Osteoblast (primary cell): ENCODE results near the gene EFCAB8. TPM values are rescaled to one million over a fixed set of nuclear protein-coding genes. Genes with fewer than 3 reads are reported as not detected.

Experiments
- DNase-seq: peaks from one replicate; pipeline ENCODE4 v3.0.0; 2011; ENCODE audit warnings: low spot score, mixed read lengths; ENCODE audit not compliant: insufficient read length; ENCODE audit errors: missing footprints
- H2AFZ ChIP-seq: 2 replicates; pipeline ENCODE4 v1.6.0; 2011; ENCODE audit warnings: mild to moderate bottlenecking, low read length
- H3K27ac ChIP-seq: 2 replicates; pipeline ENCODE4 v1.5.1; 2011; ENCODE audit warnings: mild to moderate bottlenecking, low read depth, low read length, moderate library complexity
- H3K27me3 ChIP-seq: 2 replicates; pipeline ENCODE4 v1.6.0; 2012; ENCODE audit warnings: mild to moderate bottlenecking, control low read depth, inconsistent platforms, low read length, moderate library complexity; ENCODE audit not compliant: insufficient read depth
- H3K36me3 ChIP-seq: 2 replicates; pipeline ENCODE4 v1.5.1; 2011; ENCODE audit warnings: mild to moderate bottlenecking, low read length, control low read depth, moderate library complexity; ENCODE audit not compliant: insufficient read depth
- H3K4me1 ChIP-seq: 2 replicates; pipeline ENCODE4 v1.5.1; 2011; ENCODE audit warnings: mild to moderate bottlenecking, low read length, control low read depth, moderate library complexity; ENCODE audit not compliant: insufficient read depth
- H3K4me2 ChIP-seq: 2 replicates; pipeline ENCODE4 v1.6.0; 2011; ENCODE audit warnings: mild to moderate bottlenecking, low read length; ENCODE audit not compliant: insufficient read depth
- H3K4me3 ChIP-seq: fragments of 200-600 bp; sonication (generic); 3 replicates; pipeline ENCODE4 v1.5.1; 2012; ENCODE audit warnings: mild to moderate bottlenecking, low read length, inconsistent platforms; ENCODE audit not compliant: insufficient read depth
- H3K79me2 ChIP-seq: 2 replicates; pipeline ENCODE4 v1.6.0; 2012; ENCODE audit warnings: mild to moderate bottlenecking, low read length, control low read depth, inconsistent platforms; ENCODE audit not compliant: insufficient read depth
- H3K9me3 ChIP-seq: 2 replicates; pipeline ENCODE4 v1.5.1; 2011; ENCODE audit warnings: low read depth, low read length, control low read depth
- H4K20me1 ChIP-seq: 2 replicates; pipeline ENCODE4 v1.6.0; 2012; ENCODE audit warnings: mild to moderate bottlenecking, low read length, control low read depth; ENCODE audit not compliant: insufficient read depth
- CTCF ChIP-seq: IDR thresholded peaks from 2 replicates; pipeline ENCODE4 v1.5.1; 2011; ENCODE audit warnings: mild to moderate bottlenecking, low read depth, low read length, moderate library complexity; ENCODE audit errors: extremely low read depth
- total RNA-seq: library from RNA; depleted of rRNA; stranded (reverse); fragments of >200 nt; gene quantifications from 2 replicates; pipeline ENCODE4 v1.2.3, GENCODE V29; 2012

EFCAB8 gene
- total RNA-seq, 1 donor, result 1.4 TPM

DNA sequence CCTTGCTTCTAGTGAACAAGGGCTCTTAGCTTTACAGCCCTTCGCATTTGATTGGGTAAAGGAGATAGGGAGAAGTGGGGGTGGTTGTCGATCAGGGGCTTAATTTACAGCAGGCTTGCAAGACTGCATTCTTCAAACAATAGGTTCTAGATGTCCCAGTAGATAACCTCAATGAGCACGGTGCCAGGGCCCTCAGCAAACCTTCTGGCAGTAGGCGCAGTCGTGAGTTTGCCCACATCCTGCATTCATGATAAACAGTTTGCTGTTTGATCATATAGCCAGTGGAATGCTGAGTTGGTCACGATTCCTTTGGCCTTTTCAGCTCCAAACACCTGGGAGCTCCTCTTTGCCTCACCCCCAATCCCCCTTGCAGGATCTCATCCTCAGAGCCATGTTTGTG, 118.0 kb downstream of the EFCAB8 start:
- H3K9me3 ChIP-seq, result no peaks in the 10 kb centered on the region
- no peak overlapping the region for H3K27ac ChIP-seq
- no peaks in the 10 kb centered on the region for H3K79me2 ChIP-seq
- H3K36me3 ChIP-seq, result no peaks in the 10 kb centered on the region
- no peaks in the 10 kb centered on the region for H3K27me3 ChIP-seq
- H2AFZ ChIP-seq, result no peak overlapping the region
- no peak overlapping the region for H3K4me2 ChIP-seq
- no peaks in the 10 kb centered on the region for H3K4me1 ChIP-seq
- H3K4me3 ChIP-seq, result no peak overlapping the region
- H4K20me1 ChIP-seq, result no peaks in the 10 kb centered on the region
- no peak for DNase-seq
- TF ChIP-seq CTCF, result no peak

- no peaks in the 10 kb centered on the region for H3K79me2 ChIP-seq
- no peaks in the 10 kb centered on the region for H3K27me3 ChIP-seq
- DNase-seq, result no peak
- no peaks in the 10 kb centered on the region for H3K4me1 ChIP-seq
- H3K4me2 ChIP-seq, result no peak overlapping the region
- no peak overlapping the region for H3K27ac ChIP-seq
- H3K4me3 ChIP-seq, result no peak overlapping the region
- no peaks in the 10 kb centered on the region for H3K36me3 ChIP-seq
- H4K20me1 ChIP-seq, result no peaks in the 10 kb centered on the region
- H2AFZ ChIP-seq, result no peak overlapping the region
- no peak for TF ChIP-seq CTCF
- no peaks in the 10 kb centered on the region for H3K9me3 ChIP-seq
Observed at GRCh38 chr20:32977281-32978008, 118.7 kb downstream of the EFCAB8 start.

- no peaks in the 10 kb centered on the region for H3K27me3 ChIP-seq
- no peaks in the 10 kb centered on the region for H3K36me3 ChIP-seq
- TF ChIP-seq CTCF, result no peak
- H3K4me2 ChIP-seq, result no peak overlapping the region
- no peaks in the 10 kb centered on the region for H3K79me2 ChIP-seq
- DNase-seq, result no peak
- no peak overlapping the region for H2AFZ ChIP-seq
- H4K20me1 ChIP-seq, result no peaks in the 10 kb centered on the region
- H3K4me1 ChIP-seq, result no peaks in the 10 kb centered on the region
- H3K4me3 ChIP-seq, result no peak overlapping the region
- no peak overlapping the region for H3K27ac ChIP-seq
- H3K9me3 ChIP-seq, result no peaks in the 10 kb centered on the region
Observed at GRCh38 chr20:32978009-32978335, 119.2 kb downstream of the EFCAB8 start.

GRCh38 chr20:32979201-32979998, 120.7 kb downstream of the EFCAB8 start:
- H3K9me3 ChIP-seq, result no peaks in the 10 kb centered on the region
- H3K4me3 ChIP-seq, result no peak overlapping the region
- no peaks in the 10 kb centered on the region for H3K27me3 ChIP-seq
- no peak overlapping the region for H3K4me2 ChIP-seq
- no peak overlapping the region for H3K27ac ChIP-seq
- no peaks in the 10 kb centered on the region for H4K20me1 ChIP-seq
- TF ChIP-seq CTCF, result no peak
- no peak overlapping the region for H2AFZ ChIP-seq
- no peaks in the 10 kb centered on the region for H3K79me2 ChIP-seq
- DNase-seq, result no peak
- H3K36me3 ChIP-seq, result no peaks in the 10 kb centered on the region
- no peaks in the 10 kb centered on the region for H3K4me1 ChIP-seq
